ENCODE results near the gene MYO9A.

DNA sequence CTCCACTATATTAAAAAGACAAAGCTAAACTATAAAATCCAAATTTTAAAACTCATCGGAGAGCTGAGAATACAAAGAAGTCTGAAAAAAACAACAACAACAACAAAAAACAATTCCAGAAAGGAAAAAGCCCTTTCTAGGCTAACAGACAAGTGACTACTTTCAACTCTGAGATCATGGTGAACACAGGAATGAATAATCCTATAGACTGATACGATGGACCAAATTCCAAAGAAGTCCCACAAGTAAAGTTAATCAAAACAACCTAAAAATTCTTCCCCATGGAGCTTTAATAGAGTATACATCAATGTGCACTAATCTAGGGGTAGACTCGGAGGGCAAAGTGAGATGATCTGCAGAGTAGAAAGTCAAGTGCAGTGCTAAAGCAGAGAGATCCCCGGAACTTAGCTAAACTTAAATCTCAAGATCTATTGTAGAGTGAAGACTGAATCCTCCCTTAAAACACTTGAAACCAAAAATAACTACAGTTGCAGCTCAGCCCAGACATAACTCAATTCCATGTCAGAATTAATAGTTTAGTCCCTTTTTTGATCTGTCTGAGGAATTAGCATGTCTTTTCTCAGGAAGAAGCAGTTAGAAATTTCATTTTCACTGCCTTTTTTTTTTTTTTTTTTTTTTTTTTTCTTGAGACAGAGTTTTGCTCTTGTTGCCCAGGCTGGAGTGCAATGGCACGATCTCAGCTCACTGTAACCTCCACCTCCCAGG, 43.5 kb downstream of the MYO9A start:
- TF ChIP-seq, protein P1, sequence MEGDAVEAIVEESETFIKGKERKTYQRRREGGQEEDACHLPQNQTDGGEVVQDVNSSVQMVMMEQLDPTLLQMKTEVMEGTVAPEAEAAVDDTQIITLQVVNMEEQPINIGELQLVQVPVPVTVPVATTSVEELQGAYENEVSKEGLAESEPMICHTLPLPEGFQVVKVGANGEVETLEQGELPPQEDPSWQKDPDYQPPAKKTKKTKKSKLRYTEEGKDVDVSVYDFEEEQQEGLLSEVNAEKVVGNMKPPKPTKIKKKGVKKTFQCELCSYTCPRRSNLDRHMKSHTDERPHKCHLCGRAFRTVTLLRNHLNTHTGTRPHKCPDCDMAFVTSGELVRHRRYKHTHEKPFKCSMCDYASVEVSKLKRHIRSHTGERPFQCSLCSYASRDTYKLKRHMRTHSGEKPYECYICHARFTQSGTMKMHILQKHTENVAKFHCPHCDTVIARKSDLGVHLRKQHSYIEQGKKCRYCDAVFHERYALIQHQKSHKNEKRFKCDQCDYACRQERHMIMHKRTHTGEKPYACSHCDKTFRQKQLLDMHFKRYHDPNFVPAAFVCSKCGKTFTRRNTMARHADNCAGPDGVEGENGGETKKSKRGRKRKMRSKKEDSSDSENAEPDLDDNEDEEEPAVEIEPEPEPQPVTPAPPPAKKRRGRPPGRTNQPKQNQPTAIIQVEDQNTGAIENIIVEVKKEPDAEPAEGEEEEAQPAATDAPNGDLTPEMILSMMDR (conservative IDR thresholded peaks at IDR 0.05) = no peak
- TF ChIP-seq ZFX (IDR thresholded peaks at IDR 0.05) = no peak
